HEK293 (cell line): ENCODE data around the gene PPP6C.

Source experiments
- CTCF ChIA-PET: fragments of 350-600 bp; formaldehyde crosslinking; extraction: SDS; loops from one replicate; lab custom pipeline; 2021; ENCODE audit warnings: antibody characterized with exemption; lab: Yijun Ruan, JAX
- POLR2A ChIA-PET: fragments of 300-600 bp; formaldehyde crosslinking; extraction: SDS; loops from one replicate; lab custom pipeline; 2020; ENCODE audit warnings: antibody characterized with exemption, inconsistent platforms; lab: Yijun Ruan, JAX
- H3K27ac ChIP-seq: fragments of 200-500 bp; sonication (Bioruptor generic); 2 replicates; pipeline ENCODE4 v1.5.1; 2014; ENCODE audit warnings: low read depth, low read length, control low read depth, inconsistent platforms; ENCODE audit errors: extremely low read depth
- H3K36me3 ChIP-seq, 2 experiments: fragments of 200-500 bp in 1 of 2; sonication (Bioruptor generic) in 1 of 2; 1 replicate in 1 of 2; 2 replicates in 1 of 2; pipeline ENCODE4 v1.5.1; 2014 to 2017; ENCODE audit warnings: inconsistent platforms in 2 of 2, low read length in 2 of 2; ENCODE audit not compliant: control insufficient read depth in 2 of 2, insufficient read depth in 1 of 2
- H3K4me1 ChIP-seq: fragments of 200-500 bp; sonication (Bioruptor generic); 2 replicates; pipeline ENCODE4 v1.5.1; 2014; ENCODE audit warnings: mild to moderate bottlenecking, low read length, inconsistent platforms; ENCODE audit not compliant: control insufficient read depth, insufficient read depth
- H3K4me3 ChIP-seq: 2 replicates; pipeline ENCODE4 v1.5.1; 2011; ENCODE audit warnings: low read depth, mild to moderate bottlenecking, control low read depth, low read length, moderate library complexity
- H3K9me3 ChIP-seq: fragments of 200-500 bp; sonication (Bioruptor generic); 2 replicates; pipeline ENCODE4 v1.5.1; 2014; ENCODE audit warnings: low read depth, low read length, inconsistent platforms; ENCODE audit not compliant: control insufficient read depth, insufficient read depth
- GLI2 ChIP-seq: fragments of 450-650 bp; formaldehyde crosslinking; IDR thresholded peaks from 2 replicates; pipeline ENCODE4; 2017; ENCODE audit warnings: missing biosample characterization, missing genetic modification characterization, low read depth, borderline replicate concordance
- IKZF3 ChIP-seq: fragments of 450-650 bp; IDR thresholded peaks from 2 replicates; pipeline ENCODE4 v1.5.0; 2018; ENCODE audit warnings: missing biosample characterization, mild to moderate bottlenecking, missing genetic modification characterization, moderate library complexity
- MYNN ChIP-seq: fragments of 450-650 bp; formaldehyde crosslinking; IDR thresholded peaks from 2 replicates; pipeline ENCODE4 v1.5.1; 2016; ENCODE audit warnings: missing biosample characterization, missing genetic modification characterization, borderline replicate concordance
- SCRT2 ChIP-seq: fragments of 450-650 bp; formaldehyde crosslinking; IDR thresholded peaks from 2 replicates; pipeline ENCODE4 v1.5.1; 2016; ENCODE audit warnings: missing biosample characterization, missing genetic modification characterization
- SP7 ChIP-seq: fragments of 450-650 bp; formaldehyde crosslinking; IDR thresholded peaks from 2 replicates; pipeline ENCODE4 v1.5.1; 2016; ENCODE audit warnings: missing biosample characterization, missing genetic modification characterization
- ZNF146 ChIP-seq: fragments of 450-650 bp; formaldehyde crosslinking; IDR thresholded peaks from 2 replicates; pipeline ENCODE4 v1.5.1; 2016; ENCODE audit warnings: missing biosample characterization, missing genetic modification characterization
- ZNF266 ChIP-seq: fragments of 450-650 bp; formaldehyde crosslinking; IDR thresholded peaks from 2 replicates; pipeline ENCODE4 v1.5.1; 2016; ENCODE audit warnings: missing biosample characterization, missing genetic modification characterization, low read depth
- ZNF404 ChIP-seq: fragments of 450-650 bp; formaldehyde crosslinking; IDR thresholded peaks from 2 replicates; pipeline ENCODE4 v1.5.1; 2017; ENCODE audit warnings: missing biosample characterization, missing genetic modification characterization
- ZNF596 ChIP-seq: fragments of 450-650 bp; IDR thresholded peaks from 2 replicates; pipeline ENCODE4 v1.5.0; 2018; ENCODE audit warnings: missing biosample characterization, mild to moderate bottlenecking, missing genetic modification characterization, moderate library complexity
- TF ChIP-seq, protein P1 (sequence below): fragments of 450-650 bp; formaldehyde crosslinking; IDR thresholded peaks from 2 replicates; pipeline ENCODE4 v1.5.1; 2016; ENCODE audit warnings: missing biosample characterization, missing genetic modification characterization
- TF ChIP-seq, protein P2 (sequence below): fragments of 450-650 bp; formaldehyde crosslinking; IDR thresholded peaks from 2 replicates; pipeline ENCODE4 v1.5.1; 2016; ENCODE audit warnings: missing biosample characterization, missing genetic modification characterization, borderline replicate concordance
- TF ChIP-seq, protein P3 (sequence below): fragments of 450-650 bp; formaldehyde crosslinking; conservative IDR thresholded peaks from 2 replicates; pipeline ENCODE4 v1.5.1; 2016; ENCODE audit warnings: low read depth, missing biosample characterization, missing genetic modification characterization
- TF ChIP-seq, protein P4 (sequence below): fragments of 450-650 bp; formaldehyde crosslinking; IDR thresholded peaks from 2 replicates; pipeline ENCODE4 v1.5.1; 2016; ENCODE audit warnings: missing biosample characterization, missing genetic modification characterization

PPP6C gene

DNA sequence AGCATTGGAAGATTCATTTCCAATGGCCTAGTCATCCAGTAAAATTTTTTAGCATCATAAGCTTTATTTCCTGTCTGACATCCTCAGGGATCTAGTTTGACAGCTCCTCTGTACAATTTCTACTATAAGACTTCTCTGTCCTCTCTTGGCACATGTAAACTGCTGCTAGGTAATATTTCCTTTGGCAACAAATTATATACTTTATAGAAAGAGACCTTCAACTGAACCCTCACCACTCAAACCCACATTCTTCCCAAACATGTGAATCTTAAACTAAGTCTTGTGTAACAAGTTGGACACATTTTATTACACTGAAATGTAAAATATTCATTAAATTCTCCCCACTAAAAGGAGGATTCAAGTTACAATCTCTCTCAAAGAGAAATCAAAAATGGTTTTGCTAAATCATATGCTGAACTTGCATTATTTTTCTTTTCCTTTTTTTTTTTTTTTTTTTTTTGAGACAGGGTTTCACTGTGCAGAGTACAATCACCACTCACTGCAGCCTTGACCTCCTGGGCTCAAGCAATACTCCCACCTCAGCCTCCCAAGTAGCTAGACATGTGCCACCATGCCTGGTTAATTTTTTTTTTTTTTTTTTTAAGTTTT lies 83.2 kb downstream of the PPP6C start:
- POLR2A ChIA-PET, result no interaction called here
- no peak for TF ChIP-seq IKZF3 (tag by site-specific recombination)
- TF ChIP-seq, protein P1, sequence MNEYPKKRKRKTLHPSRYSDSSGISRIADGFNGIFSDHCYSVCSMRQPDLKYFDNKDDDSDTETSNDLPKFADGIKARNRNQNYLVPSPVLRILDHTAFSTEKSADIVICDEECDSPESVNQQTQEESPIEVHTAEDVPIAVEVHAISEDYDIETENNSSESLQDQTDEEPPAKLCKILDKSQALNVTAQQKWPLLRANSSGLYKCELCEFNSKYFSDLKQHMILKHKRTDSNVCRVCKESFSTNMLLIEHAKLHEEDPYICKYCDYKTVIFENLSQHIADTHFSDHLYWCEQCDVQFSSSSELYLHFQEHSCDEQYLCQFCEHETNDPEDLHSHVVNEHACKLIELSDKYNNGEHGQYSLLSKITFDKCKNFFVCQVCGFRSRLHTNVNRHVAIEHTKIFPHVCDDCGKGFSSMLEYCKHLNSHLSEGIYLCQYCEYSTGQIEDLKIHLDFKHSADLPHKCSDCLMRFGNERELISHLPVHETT (tag by site-specific recombination), result no peak
- no peak for TF ChIP-seq ZNF404
- TF ChIP-seq SCRT2, result no peak
- no peak for TF ChIP-seq ZNF266 (tag by site-specific recombination)
- no peak for TF ChIP-seq ZNF596 (tag by site-specific recombination)
- TF ChIP-seq, protein P2, sequence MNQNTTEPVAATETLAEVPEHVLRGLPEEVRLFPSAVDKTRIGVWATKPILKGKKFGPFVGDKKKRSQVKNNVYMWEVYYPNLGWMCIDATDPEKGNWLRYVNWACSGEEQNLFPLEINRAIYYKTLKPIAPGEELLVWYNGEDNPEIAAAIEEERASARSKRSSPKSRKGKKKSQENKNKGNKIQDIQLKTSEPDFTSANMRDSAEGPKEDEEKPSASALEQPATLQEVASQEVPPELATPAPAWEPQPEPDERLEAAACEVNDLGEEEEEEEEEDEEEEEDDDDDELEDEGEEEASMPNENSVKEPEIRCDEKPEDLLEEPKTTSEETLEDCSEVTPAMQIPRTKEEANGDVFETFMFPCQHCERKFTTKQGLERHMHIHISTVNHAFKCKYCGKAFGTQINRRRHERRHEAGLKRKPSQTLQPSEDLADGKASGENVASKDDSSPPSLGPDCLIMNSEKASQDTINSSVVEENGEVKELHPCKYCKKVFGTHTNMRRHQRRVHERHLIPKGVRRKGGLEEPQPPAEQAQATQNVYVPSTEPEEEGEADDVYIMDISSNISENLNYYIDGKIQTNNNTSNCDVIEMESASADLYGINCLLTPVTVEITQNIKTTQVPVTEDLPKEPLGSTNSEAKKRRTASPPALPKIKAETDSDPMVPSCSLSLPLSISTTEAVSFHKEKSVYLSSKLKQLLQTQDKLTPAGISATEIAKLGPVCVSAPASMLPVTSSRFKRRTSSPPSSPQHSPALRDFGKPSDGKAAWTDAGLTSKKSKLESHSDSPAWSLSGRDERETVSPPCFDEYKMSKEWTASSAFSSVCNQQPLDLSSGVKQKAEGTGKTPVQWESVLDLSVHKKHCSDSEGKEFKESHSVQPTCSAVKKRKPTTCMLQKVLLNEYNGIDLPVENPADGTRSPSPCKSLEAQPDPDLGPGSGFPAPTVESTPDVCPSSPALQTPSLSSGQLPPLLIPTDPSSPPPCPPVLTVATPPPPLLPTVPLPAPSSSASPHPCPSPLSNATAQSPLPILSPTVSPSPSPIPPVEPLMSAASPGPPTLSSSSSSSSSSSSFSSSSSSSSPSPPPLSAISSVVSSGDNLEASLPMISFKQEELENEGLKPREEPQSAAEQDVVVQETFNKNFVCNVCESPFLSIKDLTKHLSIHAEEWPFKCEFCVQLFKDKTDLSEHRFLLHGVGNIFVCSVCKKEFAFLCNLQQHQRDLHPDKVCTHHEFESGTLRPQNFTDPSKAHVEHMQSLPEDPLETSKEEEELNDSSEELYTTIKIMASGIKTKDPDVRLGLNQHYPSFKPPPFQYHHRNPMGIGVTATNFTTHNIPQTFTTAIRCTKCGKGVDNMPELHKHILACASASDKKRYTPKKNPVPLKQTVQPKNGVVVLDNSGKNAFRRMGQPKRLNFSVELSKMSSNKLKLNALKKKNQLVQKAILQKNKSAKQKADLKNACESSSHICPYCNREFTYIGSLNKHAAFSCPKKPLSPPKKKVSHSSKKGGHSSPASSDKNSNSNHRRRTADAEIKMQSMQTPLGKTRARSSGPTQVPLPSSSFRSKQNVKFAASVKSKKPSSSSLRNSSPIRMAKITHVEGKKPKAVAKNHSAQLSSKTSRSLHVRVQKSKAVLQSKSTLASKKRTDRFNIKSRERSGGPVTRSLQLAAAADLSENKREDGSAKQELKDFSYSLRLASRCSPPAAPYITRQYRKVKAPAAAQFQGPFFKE (tag by site-specific recombination), result no peak
- no peak for TF ChIP-seq GLI2
- TF ChIP-seq, protein P3, sequence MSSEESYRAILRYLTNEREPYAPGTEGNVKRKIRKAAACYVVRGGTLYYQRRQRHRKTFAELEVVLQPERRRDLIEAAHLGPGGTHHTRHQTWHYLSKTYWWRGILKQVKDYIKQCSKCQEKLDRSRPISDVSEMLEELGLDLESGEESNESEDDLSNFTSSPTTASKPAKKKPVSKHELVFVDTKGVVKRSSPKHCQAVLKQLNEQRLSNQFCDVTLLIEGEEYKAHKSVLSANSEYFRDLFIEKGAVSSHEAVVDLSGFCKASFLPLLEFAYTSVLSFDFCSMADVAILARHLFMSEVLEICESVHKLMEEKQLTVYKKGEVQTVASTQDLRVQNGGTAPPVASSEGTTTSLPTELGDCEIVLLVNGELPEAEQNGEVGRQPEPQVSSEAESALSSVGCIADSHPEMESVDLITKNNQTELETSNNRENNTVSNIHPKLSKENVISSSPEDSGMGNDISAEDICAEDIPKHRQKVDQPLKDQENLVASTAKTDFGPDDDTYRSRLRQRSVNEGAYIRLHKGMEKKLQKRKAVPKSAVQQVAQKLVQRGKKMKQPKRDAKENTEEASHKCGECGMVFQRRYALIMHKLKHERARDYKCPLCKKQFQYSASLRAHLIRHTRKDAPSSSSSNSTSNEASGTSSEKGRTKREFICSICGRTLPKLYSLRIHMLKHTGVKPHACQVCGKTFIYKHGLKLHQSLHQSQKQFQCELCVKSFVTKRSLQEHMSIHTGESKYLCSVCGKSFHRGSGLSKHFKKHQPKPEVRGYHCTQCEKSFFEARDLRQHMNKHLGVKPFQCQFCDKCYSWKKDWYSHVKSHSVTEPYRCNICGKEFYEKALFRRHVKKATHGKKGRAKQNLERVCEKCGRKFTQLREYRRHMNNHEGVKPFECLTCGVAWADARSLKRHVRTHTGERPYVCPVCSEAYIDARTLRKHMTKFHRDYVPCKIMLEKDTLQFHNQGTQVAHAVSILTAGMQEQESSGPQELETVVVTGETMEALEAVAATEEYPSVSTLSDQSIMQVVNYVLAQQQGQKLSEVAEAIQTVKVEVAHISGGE (tag by site-specific recombination), result no peak
- TF ChIP-seq MYNN, result no peak
- no peak for TF ChIP-seq ZNF146 (tag by site-specific recombination)
- TF ChIP-seq SP7, result no peak
- TF ChIP-seq, protein P4, sequence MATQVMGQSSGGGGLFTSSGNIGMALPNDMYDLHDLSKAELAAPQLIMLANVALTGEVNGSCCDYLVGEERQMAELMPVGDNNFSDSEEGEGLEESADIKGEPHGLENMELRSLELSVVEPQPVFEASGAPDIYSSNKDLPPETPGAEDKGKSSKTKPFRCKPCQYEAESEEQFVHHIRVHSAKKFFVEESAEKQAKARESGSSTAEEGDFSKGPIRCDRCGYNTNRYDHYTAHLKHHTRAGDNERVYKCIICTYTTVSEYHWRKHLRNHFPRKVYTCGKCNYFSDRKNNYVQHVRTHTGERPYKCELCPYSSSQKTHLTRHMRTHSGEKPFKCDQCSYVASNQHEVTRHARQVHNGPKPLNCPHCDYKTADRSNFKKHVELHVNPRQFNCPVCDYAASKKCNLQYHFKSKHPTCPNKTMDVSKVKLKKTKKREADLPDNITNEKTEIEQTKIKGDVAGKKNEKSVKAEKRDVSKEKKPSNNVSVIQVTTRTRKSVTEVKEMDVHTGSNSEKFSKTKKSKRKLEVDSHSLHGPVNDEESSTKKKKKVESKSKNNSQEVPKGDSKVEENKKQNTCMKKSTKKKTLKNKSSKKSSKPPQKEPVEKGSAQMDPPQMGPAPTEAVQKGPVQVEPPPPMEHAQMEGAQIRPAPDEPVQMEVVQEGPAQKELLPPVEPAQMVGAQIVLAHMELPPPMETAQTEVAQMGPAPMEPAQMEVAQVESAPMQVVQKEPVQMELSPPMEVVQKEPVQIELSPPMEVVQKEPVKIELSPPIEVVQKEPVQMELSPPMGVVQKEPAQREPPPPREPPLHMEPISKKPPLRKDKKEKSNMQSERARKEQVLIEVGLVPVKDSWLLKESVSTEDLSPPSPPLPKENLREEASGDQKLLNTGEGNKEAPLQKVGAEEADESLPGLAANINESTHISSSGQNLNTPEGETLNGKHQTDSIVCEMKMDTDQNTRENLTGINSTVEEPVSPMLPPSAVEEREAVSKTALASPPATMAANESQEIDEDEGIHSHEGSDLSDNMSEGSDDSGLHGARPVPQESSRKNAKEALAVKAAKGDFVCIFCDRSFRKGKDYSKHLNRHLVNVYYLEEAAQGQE (tag by site-specific recombination), result no peak
- TF ChIP-seq, all 188 proteins: peak for 0
- H3K36me3 ChIP-seq, result no peaks in the 10 kb centered on the region
- CTCF ChIA-PET, result no interaction called here
- no peaks in the 10 kb centered on the region for H3K4me1 ChIP-seq
- no peaks in the 10 kb centered on the region for H3K9me3 ChIP-seq
- no peak overlapping the region for H3K27ac ChIP-seq
- H3K4me3 ChIP-seq, result no peak overlapping the region
